GM20431 (cell line): ENCODE measurements around the gene LAGE3.

ENCODE experiments used
- in situ Hi-C: fragments of 300-500 bp; cut with MseI, MboI; formaldehyde crosslinking; loops from one replicate; pipeline ENCODE4 v1.15.0; 2020; ENCODE audit warnings: low sequenced_read_pairs; ENCODE audit not compliant: unreplicated experiment

Gene LAGE3

GRCh38 chrX:154478728-154479622, at the start of gene LAGE3:
TSS of gene LAGE3 (minus strand) at chrX:154479281. CDS start at chrX:154478915, 366 bp downstream.
- in situ Hi-C loops, result no loop called here

- in situ Hi-C loops, result no loop called here
Measured at GRCh38 chrX:154526901-154527675, 48.0 kb upstream of the LAGE3 start.

GRCh38 chrX:154525606-154526490, 46.8 kb upstream of the LAGE3 start:
- in situ Hi-C loops, result no loop called here

GRCh38 chrX:154519389-154519788, 40.3 kb upstream of the LAGE3 start:
- in situ Hi-C loops, result no loop called here

- in situ Hi-C loops, result no loop called here
Measured at GRCh38 chrX:154517101-154517781, 38.2 kb upstream of the LAGE3 start.

DNA sequence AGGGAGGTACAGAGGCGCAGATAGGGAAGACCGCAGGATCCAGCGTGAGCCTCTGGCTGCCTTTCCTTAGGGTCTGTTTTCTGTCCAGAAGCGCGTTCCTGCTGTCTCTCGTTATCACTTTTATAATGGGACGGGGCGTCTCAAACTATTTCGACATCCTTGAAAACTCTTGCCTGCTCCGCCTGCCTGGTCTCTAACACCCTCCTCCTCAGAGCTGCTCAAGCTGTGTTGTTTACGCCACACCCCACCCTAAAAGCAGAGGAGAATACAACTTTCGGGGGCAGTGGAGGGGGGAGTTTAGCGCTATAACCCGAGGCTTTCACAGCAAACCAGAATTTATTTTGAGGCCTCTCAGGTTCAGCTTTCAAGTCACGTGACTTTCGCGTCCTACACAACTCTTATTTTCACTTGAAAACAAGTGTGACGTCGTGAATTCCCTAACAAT, 37.6 kb upstream of the LAGE3 start:
- in situ Hi-C loops, result no loop called here

- in situ Hi-C loops, result no loop called here
Measured at GRCh38 chrX:154515966-154516655, 37.0 kb upstream of the LAGE3 start, which contains the start of gene FAM3A. TSS of gene FAM3A (minus strand) at chrX:154516232. CDS start at chrX:154515772, 460 bp downstream.

DNA sequence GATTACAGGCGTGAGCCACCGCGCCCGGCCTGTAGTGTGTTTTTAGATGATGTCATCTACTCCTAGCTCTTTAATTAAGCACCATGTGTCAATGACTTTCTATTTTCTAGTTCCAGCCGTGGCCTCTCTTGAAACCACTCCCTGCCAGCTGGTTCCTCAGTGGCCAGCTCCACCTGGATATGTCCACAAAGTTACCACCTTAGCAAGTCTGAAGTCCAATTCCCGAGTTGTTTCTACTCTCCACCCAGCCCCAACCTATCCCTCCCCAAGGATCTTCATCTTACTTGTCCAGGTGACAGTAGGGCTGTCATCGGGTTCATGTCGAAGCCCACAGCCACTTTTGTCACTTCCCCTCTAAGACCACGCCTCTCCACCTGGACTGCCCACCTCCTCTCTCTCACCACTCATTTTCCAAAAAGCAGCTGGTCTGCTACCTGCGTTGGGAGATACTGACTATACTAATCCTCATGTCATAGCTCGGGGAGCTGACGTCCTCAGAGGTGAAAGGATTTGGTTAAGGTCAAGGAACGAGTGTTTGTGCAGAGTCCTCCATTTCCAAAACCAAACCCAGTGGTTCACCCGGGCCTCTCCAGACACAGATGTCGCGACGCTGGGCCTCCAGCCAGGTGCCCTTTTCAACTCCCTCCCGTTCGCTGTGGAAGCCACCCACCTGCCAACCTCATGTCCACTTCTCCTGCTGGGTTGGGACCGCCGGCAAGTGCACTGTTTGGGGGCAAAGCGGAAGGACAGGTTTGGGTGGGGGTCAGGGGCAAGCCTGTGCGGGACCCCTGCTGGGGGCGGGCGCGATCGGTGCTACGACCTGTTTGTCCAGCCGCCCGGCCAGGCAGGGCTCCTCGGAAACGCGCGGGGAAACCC, 36.2 kb upstream of the LAGE3 start:
- in situ Hi-C loops, result no loop called here

- in situ Hi-C loops, result no loop called here
Measured at GRCh38 chrX:154513716-154514115, 34.6 kb upstream of the LAGE3 start.

- in situ Hi-C loops, result no loop called here
Measured at GRCh38 chrX:154512879-154513553, 33.9 kb upstream of the LAGE3 start.

- in situ Hi-C loops, result no loop called here
Measured at GRCh38 chrX:154511761-154512160, 32.7 kb upstream of the LAGE3 start.

- in situ Hi-C loops, result no loop called here
Measured at GRCh38 chrX:154509455-154509854, 30.4 kb upstream of the LAGE3 start.

DNA sequence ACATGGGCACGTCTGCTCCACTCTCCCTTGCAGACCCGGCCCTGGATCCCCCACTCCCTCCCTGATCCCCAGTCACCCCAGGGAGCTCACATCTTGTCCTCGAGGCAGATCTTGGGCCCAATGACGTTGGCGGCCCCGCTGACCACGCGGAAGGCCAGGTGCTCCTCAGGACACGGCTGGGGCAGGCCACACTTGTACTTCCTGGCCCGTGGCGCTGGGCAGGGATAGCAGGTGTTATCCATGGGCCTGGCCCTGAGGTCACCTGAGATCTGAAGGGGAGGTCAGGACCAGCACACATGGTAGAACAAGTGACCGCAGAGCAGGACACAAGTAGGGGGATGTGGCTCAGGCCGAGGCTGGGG, 29.3 kb upstream of the LAGE3 start:
- in situ Hi-C loops, result no loop called here

DNA sequence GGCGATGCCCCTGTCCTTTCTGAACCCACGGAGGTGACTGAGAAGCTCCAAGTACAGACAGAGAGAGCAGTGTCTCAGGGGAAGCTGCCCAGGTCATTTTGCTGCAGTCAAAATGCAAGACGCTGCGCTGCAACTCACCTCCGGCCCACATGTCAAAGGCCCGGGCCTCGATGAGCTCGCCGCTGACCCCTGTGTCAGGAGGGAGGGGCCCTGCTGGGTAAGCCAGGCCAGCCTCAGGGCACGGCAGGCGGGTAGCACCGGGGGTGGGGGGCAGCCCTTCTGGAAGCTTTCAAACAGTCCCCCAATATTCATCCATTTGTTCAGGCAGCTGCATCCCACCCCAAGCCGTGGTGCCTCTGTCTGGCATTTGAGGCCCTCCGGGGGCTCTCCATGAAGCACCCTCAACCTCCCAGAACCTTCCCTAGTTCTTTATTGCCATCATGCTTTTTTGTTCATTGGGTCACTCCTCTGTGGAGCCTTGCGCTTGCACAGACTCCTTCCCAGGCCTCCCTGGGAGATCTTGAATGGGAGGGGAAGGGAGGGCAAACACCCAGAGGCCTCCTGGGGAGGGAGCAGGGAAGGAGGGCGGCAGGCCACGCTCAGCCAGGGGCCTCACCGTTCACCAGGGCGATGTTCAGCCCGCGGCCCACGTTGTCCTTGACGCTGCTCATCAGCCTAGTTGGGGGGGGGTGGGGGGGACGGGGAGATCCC, 28.7 kb upstream of the LAGE3 start:
- in situ Hi-C loops, result no loop called here

DNA sequence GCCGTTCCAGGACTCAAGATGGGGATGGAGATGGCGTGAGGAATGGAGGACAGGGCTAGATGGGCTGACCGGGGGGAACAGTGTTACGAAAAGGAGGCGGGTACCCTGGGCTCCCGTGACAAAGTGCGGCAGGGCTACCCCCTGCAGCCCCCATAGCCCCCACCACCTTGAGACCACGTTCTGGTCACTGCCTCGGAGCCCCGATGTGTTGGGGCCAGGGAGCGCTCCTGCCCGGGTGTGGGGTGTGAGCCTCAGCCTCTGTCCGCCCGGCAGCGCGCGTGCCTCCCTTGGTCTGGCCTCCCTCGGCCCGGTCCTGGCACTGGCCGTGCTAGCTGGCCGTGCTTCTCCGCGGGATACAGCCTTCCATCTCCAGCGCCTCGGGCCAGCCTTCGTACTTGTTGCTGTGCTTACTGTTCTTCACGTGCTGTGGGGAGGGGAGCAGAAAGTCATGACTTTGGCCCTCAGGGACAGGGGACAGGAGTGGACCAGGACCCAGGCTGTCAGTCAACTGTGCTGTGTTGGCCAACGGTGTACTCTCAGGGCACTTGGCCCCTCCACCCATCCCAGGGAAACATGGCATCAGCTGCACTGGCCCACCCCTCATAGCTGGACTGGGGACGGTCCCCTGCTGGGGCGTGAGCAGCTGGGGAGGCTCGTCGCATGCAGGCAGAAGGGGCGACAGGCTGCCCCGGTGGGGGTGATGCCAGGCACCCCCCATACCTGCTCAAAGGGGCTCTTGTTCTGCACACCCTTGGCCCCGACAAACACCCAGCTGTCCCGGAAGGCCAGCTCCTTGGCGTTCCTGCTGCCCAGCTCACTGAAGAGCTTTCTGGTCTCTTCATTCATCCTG, 27.6 kb upstream of the LAGE3 start:
- in situ Hi-C loops, result no loop called here

DNA sequence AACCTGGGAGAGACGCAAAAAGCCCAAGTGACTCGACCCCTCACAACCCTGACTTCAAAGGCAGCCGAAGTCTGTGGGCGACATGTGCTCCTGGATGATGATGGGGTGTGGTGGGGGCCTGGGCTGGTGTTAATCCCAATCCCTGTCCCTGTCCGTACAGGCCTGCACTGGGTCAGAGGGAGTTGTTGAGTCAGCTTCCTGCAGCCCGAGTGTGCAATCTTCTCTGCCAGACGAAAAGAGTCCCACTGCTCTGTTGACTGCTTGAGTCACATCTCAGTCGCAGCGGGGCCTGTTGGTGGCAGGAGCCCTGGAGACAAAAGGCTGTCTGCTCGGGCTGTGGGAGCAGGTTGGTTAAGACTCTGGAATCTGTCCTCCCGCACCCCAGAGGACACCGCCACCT, 26.7 kb upstream of the LAGE3 start:
- in situ Hi-C loops, result no loop called here
